Naive thymus-derived CD4-positive, alpha-beta T cell (primary cell): Measurements from ENCODE around the gene CCDC9B. TPM values are rescaled to one million over a fixed set of nuclear protein-coding genes. Genes with fewer than 3 reads are reported as not detected.

Experiments used
- ATAC-seq: fragments of 150-1000 bp; cut with Tn5 transposase; 2 replicates; pipeline ENCODE4 v1.10.0; 2021; ENCODE audit warnings: mild to moderate bottlenecking, moderate library complexity
- CTCF ChIA-PET: fragments of 350-600 bp; sonication (Branson Sonifier 250); formaldehyde crosslinking; loops from one replicate; lab custom pipeline; 2021; ENCODE audit warnings: antibody characterized with exemption; lab: Charles Lee
- POLR2A ChIA-PET: fragments of 350-600 bp; sonication (Branson Sonifier 250); formaldehyde crosslinking; loops from one replicate; lab custom pipeline; 2021; ENCODE audit warnings: antibody characterized with exemption, inconsistent platforms; lab: Charles Lee
- DNase-seq, 9 donors: peaks; one replicate each; pipeline versions ENCODE4 v3.0.0 to v3.0.0-alpha.2; 2020 to 2022; ENCODE audit warnings: mixed read lengths in 1 of 9
- H3K27ac ChIP-seq: one replicate; pipeline ENCODE4 v1.7.0; 2013; ENCODE audit warnings: mild to moderate bottlenecking, low read depth, low read length, moderate library complexity
- H3K27me3 ChIP-seq, 2 donors: one replicate each; pipeline ENCODE4 v1.7.0; 2013; ENCODE audit warnings: low read length in 2 of 2, mild to moderate bottlenecking in 2 of 2, moderate library complexity in 2 of 2; ENCODE audit not compliant: control insufficient read depth in 2 of 2, insufficient read depth in 2 of 2
- H3K36me3 ChIP-seq, 3 experiments: 1 replicate in 2 of 3; 2 replicates in 1 of 3; pipeline ENCODE4 v1.7.0; 2013; ENCODE audit warnings: low read length in 3 of 3, mild to moderate bottlenecking in 3 of 3, moderate library complexity in 1 of 3; ENCODE audit not compliant: insufficient read depth in 3 of 3, control insufficient read depth in 2 of 3
- H3K4me1 ChIP-seq, 2 donors: one replicate each; pipeline ENCODE4 v1.7.0; 2013; ENCODE audit warnings: low read length in 2 of 2, mild to moderate bottlenecking in 2 of 2, moderate library complexity in 1 of 2; ENCODE audit not compliant: control insufficient read depth in 2 of 2, insufficient read depth in 2 of 2
- H3K4me3 ChIP-seq: 2 replicates; pipeline ENCODE4 v1.7.0; 2013; ENCODE audit warnings: mild to moderate bottlenecking, low read length
- H3K9me3 ChIP-seq, 3 experiments: 1 replicate in 2 of 3; 2 replicates in 1 of 3; pipeline ENCODE4 v1.7.0; 2013; ENCODE audit warnings: low read length in 3 of 3; ENCODE audit not compliant: control insufficient read depth in 2 of 3
- H3K27ac Mint-ChIP-seq, 9 donors: one replicate each; pipeline ENCODE4 v1.8.0; 2020 to 2022; ENCODE audit warnings: mixed read lengths in 9 of 9, mild to moderate bottlenecking in 8 of 9, moderate library complexity in 5 of 9, inconsistent platforms in 2 of 9
- H3K27me3 Mint-ChIP-seq, 5 donors: one replicate each; pipeline ENCODE4 v1.8.0; 2021 to 2022; ENCODE audit warnings: mixed read lengths in 5 of 5, mild to moderate bottlenecking in 1 of 5
- H3K36me3 Mint-ChIP-seq, 5 donors: one replicate each; pipeline ENCODE4 v1.8.0; 2020 to 2022; ENCODE audit warnings: mixed read lengths in 5 of 5, mild to moderate bottlenecking in 3 of 5, inconsistent platforms in 1 of 5
- H3K4me1 Mint-ChIP-seq, 7 donors: one replicate each; pipeline ENCODE4 v1.8.0; 2020 to 2022; ENCODE audit warnings: mixed read lengths in 7 of 7, mild to moderate bottlenecking in 3 of 7, inconsistent platforms in 1 of 7
- H3K4me3 Mint-ChIP-seq, 10 donors: one replicate each; pipeline ENCODE4 v1.8.0; 2020 to 2022; ENCODE audit warnings: mild to moderate bottlenecking in 10 of 10, mixed read lengths in 10 of 10, moderate library complexity in 6 of 10, inconsistent platforms in 2 of 10
- H3K9me3 Mint-ChIP-seq, 11 donors: one replicate each; pipeline ENCODE4 v1.8.0; 2020 to 2022; ENCODE audit warnings: mixed read lengths in 11 of 11, mild to moderate bottlenecking in 4 of 11, inconsistent platforms in 1 of 11, moderate library complexity in 1 of 11
- intact Hi-C, 2 donors: fragments of 100-400 bp; cut with micrococcal nuclease; formaldehyde crosslinking; loops; one replicate each; pipeline ENCODE4 v1.15.1; 2023
- polyA plus RNA-seq, 2 donors: library from polyadenylated mRNA; unstranded; fragments of 300-500 nt; fragmentation: Illumina TruSeq; gene quantifications; one replicate each; pipeline ENCODE4 v1.2.3, GENCODE V29; 2021
- total RNA-seq, 6 experiments: library from RNA in 5 of 6; stranded (reverse) in 5 of 6; gene quantifications; 1 replicate in 5 of 6; 2 replicates in 1 of 6; pipeline ENCODE4 v1.2.3 and lab custom pipeline; 2021 to 2026

The CCDC9B gene
- total and polyA plus RNA-seq, 7 experiments from 2014 or later: 0.07 to 2.7 (median 1.4) TPM

DNA sequence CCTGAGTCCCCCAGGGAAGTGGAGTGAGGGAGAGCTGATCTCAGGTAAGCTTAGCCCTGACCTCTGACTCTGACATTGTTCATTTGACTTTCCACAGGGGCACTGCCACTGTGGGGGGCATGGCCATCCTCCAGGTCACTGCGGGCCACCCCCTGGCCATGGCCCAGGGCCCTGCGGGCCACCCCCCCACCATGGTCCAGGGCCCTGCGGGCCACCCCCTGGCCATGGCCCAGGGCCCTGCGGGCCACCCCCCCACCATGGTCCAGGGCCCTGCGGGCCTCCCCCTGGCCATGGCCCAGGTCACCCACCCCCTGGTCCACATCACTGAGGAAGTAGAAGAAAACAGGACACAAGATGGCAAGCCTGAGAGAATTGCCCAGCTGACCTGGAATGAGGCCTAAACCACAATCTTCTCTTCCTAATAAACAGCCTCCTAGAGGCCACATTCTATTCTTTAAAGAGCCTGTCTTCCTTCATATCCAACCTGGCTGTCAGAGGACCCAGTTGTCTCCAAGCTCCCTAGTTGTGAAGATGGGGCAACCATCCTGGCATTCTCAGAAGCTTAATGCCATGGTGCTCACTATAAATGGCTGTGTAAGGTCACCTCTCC is 15.3 kb upstream of the CCDC9B start:
- intact Hi-C loops: loop anchor here in 1 of 2 donors (5.0 kb wide), 1 partner anchor 49 kb away; the partner anchor contains the start of gene PLCB2
- peaks cover 7 to 12% (median 8%) of the 10 kb centered on the region in 7 donors for H3K4me1 Mint-ChIP-seq
- H3K9me3 Mint-ChIP-seq: peaks cover 0 to 2% (median 0%) of the 10 kb centered on the region in 11 donors
- H3K27ac ChIP-seq: no peak overlapping the region
- H3K27me3 Mint-ChIP-seq: peaks cover 0 to 36% (median 9%) of the 10 kb centered on the region in 5 donors
- no peaks in the 10 kb centered on the region for H3K27me3 ChIP-seq
- no peaks in the 10 kb centered on the region for H3K9me3 ChIP-seq
- H3K27ac Mint-ChIP-seq: no peak overlapping the region
- peaks cover 0 to 4% (median 0%) of the 10 kb centered on the region in 5 donors for H3K36me3 Mint-ChIP-seq
- no peaks in the 10 kb centered on the region for H3K36me3 ChIP-seq
- H3K4me3 Mint-ChIP-seq: no peak overlapping the region
- ChIA-PET CTCF (interaction anchor here (1.3 kb wide), 1 partner anchor 82 kb away, joined by 5 read pairs; no protein-coding TSS in a partner anchor), POLR2A (interaction anchor here (1.1 to 1.4 kb wide), 2 partner anchors 11 to 22 kb away, joined by 4 to 5 read pairs; no protein-coding TSS in a partner anchor)
- DNase-seq: no peak
- H3K4me1 ChIP-seq: peaks cover 0 to 12% of the 10 kb centered on the region in 2 donors
- H3K4me3 ChIP-seq: no peak overlapping the region
- ATAC-seq: no peak

DNA sequence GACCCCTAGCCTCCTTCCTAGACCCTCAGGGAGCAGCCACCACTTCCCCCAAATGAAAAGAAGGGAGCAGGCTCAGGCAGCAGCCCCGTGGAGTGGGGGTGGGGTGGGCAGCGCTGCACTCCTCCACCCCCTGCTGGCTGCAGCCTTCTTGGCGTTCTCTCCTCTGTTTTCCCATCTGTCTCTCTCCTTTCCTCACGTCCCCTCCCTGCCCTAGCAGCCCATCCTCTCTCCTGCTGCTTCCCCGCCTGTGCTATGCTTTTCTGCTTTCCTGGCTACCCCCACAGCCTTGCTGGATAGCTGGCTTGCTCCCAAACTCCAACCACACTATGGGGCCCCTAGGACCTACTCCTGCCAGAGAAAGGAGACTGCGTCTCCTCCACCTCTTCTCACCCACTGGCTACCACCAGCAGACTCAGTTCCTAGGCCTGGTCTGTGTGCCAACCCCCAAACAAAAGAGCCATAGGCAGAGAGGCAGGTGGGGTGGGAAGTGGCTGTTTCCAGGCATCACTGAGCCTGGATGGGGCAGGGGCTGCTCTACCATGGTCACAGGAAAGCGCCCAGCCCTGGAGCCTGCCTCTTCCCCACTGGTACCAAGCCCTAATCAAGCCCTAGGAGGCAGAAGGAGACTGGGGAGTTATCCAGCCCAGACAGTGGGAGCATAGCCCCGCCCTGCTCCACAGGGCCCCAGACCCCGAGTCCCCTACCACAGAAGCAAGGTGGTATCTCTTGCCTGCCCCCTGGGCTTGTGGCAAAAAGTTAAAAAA is 13.9 kb upstream of the CCDC9B start:
- Mint-ChIP-seq H3K36me3 (no peaks in the 10 kb centered on the region), H3K9me3 (peaks cover 0 to 2% (median 0%) of the 10 kb centered on the region in 11 donors), H3K4me1 (peaks cover 6 to 11% (median 8%) of the 10 kb centered on the region in 7 donors), H3K27ac (no peak overlapping the region), H3K4me3 (no peak overlapping the region), H3K27me3 (peaks cover 0 to 36% (median 9%) of the 10 kb centered on the region in 5 donors)
- peaks cover 0 to 12% of the 10 kb centered on the region in 2 donors for H3K4me1 ChIP-seq
- intact Hi-C loops: loop anchor here in 1 of 2 donors (5.0 kb wide), 1 partner anchor 47 kb away; the partner anchor contains the start of gene PLCB2
- ATAC-seq (no peak), DNase-seq (no peak)
- no peaks in the 10 kb centered on the region for H3K36me3 ChIP-seq
- ChIA-PET POLR2A (no interaction called here), CTCF (interaction anchor here (0.8 to 1.3 kb wide), 2 partner anchors 16 to 80 kb away, joined by 3 to 5 read pairs; no protein-coding TSS in a partner anchor)
- no peak overlapping the region for H3K4me3 ChIP-seq
- no peak overlapping the region for H3K27ac ChIP-seq
- no peaks in the 10 kb centered on the region for H3K9me3 ChIP-seq
- H3K27me3 ChIP-seq: no peaks in the 10 kb centered on the region

DNA sequence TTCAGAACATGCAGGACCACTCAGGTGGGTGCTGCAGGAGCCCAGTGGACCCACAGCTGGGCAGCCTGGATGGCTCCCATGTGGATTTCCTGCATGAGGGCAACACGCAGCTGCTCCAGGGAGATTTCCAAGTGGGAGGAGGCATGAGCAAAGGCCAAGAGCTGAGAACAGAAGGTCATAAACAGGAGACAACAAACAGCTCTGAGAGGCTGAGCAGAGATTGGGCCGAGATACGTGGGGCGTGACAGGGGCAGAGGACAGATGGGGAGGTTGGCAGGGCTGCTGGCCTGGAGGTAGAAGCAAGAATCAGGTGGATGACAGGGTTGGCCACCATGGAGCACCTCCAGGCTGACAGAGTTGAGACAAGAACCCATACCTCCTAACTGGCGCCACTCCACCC is 13.0 kb upstream of the CCDC9B start:
- Mint-ChIP-seq H3K36me3 (no peaks in the 10 kb centered on the region), H3K4me1 (peaks cover 0 to 10% (median 2%) of the 10 kb centered on the region in 7 donors), H3K4me3 (no peak overlapping the region), H3K27me3 (peaks cover 0 to 36% (median 9%) of the 10 kb centered on the region in 5 donors), H3K27ac (no peak overlapping the region), H3K9me3 (peaks cover 0 to 2% (median 0%) of the 10 kb centered on the region in 11 donors)
- DNase-seq (no peak), ATAC-seq (no peak)
- H3K4me1 ChIP-seq: peaks cover 0 to 7% of the 10 kb centered on the region in 2 donors
- H3K27ac ChIP-seq: no peak overlapping the region
- ChIA-PET POLR2A (interaction anchor here (1.1 kb wide), 1 partner anchor 10 kb away, joined by 5 read pairs; no protein-coding TSS in a partner anchor), CTCF (no interaction called here)
- no peak overlapping the region for H3K4me3 ChIP-seq
- no peaks in the 10 kb centered on the region for H3K36me3 ChIP-seq
- H3K9me3 ChIP-seq: no peaks in the 10 kb centered on the region
- intact Hi-C loops: no loop called here
- H3K27me3 ChIP-seq: no peaks in the 10 kb centered on the region

DNA sequence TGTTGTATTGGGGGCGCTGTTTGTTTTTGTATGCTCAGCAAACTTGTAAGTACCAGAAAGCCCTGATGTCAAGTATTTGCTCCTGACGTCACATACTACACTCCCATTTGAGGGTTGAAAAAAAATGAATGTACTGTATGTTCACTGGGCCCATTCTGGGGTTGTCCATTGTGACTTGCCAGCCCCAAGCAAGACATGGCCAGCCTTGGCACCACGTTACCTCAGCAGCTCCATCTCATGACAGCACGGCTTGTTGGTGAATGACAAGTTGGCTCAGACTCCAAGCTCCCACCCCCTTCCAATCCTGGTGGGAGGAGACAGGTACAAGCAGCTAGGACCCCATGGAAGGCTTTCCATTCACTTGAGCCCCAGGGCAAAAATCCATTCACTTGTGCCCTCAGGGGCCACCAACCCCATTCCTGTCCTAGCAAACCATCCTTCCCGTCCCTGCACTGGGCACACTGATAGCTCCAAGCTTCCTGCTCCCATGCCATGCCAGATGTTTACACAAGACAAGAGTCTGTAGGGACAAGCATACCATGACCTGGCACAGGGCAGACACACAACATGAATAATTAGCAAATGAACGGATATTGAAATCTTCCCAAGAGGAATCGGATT is 11.7 kb upstream of the CCDC9B start:
- H3K27me3 ChIP-seq: no peaks in the 10 kb centered on the region
- no peaks in the 10 kb centered on the region for H3K36me3 ChIP-seq
- H3K27me3 Mint-ChIP-seq: peaks cover 0 to 34% (median 9%) of the 10 kb centered on the region in 5 donors
- H3K27ac ChIP-seq: no peak overlapping the region
- H3K27ac Mint-ChIP-seq: no peak overlapping the region
- peaks cover 0 to 6% (median 0%) of the 10 kb centered on the region in 7 donors for H3K4me1 Mint-ChIP-seq
- no peak overlapping the region for H3K4me3 ChIP-seq
- no peaks in the 10 kb centered on the region for H3K36me3 Mint-ChIP-seq
- ATAC-seq (no peak), DNase-seq (no peak)
- POLR2A ChIA-PET: interaction anchor here (1.0 kb wide), 1 partner anchor 13 kb away, joined by 3 read pairs; no protein-coding TSS in a partner anchor
- H3K4me3 Mint-ChIP-seq: no peak overlapping the region
- CTCF ChIA-PET: interaction anchor here (0.6 to 1.7 kb wide), 3 partner anchors 15 to 308 kb away, joined by 3 to 4 read pairs (median 4); no protein-coding TSS in a partner anchor
- no peaks in the 10 kb centered on the region for H3K4me1 ChIP-seq
- intact Hi-C loops: no loop called here
- H3K9me3 ChIP-seq: no peaks in the 10 kb centered on the region
- peaks cover 0 to 2% (median 0%) of the 10 kb centered on the region in 11 donors for H3K9me3 Mint-ChIP-seq

DNA sequence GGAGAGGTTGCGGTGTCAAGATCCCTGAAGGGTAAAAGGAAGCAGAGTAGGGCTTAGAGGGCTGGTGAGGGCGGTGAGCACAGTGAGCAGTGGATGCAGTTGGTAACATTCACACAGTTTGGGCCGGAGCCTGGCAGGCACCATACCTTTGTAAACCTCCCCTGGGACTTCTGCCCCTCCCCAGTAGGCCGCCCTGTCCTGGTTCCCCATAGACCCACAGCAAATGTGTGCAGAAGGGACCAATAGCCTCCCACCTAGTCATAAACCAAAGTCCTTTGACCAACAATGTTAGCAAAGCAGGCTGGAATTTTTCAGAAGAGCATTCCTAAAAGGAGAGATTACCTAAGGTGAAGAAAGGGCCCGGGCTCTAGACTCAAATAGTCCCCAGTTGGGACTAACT is 8.4 kb upstream of the CCDC9B start:
- Histone ChIP-seq H3K27ac (no peak overlapping the region), H3K9me3 (no peaks in the 10 kb centered on the region), H3K36me3 (no peaks in the 10 kb centered on the region), H3K4me3 (no peak overlapping the region), H3K27me3 (no peaks in the 10 kb centered on the region), H3K4me1 (no peaks in the 10 kb centered on the region)
- Mint-ChIP-seq H3K27ac (no peak overlapping the region), H3K9me3 (peaks cover 0 to 1% (median 0%) of the 10 kb centered on the region in 11 donors), H3K4me3 (no peak overlapping the region), H3K36me3 (no peaks in the 10 kb centered on the region), H3K27me3 (peaks cover 0 to 17% (median 0%) of the 10 kb centered on the region in 5 donors), H3K4me1 (peaks cover 0 to 5% (median 0%) of the 10 kb centered on the region in 7 donors)
- intact Hi-C loops: no loop called here
- ATAC-seq (no peak), DNase-seq (no peak)
- CTCF ChIA-PET: interaction anchor here (2.0 kb wide), 1 partner anchor 11 kb away, joined by 6 read pairs; no protein-coding TSS in a partner anchor
- POLR2A ChIA-PET: no interaction called here

DNA sequence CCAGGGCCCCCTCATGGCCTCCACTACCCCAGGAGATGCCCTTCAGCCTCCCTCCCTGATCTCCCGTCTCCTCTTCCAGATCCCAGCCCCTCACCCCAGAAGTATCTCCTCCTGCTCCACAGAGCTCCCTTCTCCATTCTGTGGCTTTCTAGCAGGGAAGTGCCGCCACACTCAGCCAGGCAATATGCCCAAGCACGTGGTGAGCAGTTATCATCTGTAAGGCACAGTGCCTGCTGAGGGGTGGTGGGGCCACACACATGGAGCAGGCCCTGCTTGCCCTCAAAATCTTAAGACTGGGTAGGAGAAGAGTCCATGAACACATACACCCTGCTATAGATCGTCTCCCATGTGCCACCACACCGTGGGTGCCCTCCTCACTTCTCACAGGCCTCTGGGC is 7.7 kb upstream of the CCDC9B start:
- DNase-seq (no peak), ATAC-seq (no peak)
- Mint-ChIP-seq H3K9me3 (peaks cover 0 to 1% (median 0%) of the 10 kb centered on the region in 11 donors), H3K27me3 (peaks cover 0 to 11% (median 0%) of the 10 kb centered on the region in 5 donors), H3K36me3 (no peaks in the 10 kb centered on the region), H3K4me3 (no peak overlapping the region), H3K4me1 (peaks cover 0 to 6% (median 0%) of the 10 kb centered on the region in 7 donors), H3K27ac (no peak overlapping the region)
- POLR2A ChIA-PET: no interaction called here
- intact Hi-C loops: no loop called here
- Histone ChIP-seq H3K4me1 (no peaks in the 10 kb centered on the region), H3K27me3 (no peaks in the 10 kb centered on the region), H3K27ac (no peak overlapping the region), H3K4me3 (no peak overlapping the region), H3K9me3 (no peaks in the 10 kb centered on the region), H3K36me3 (no peaks in the 10 kb centered on the region)
- CTCF ChIA-PET: interaction anchor here (2.0 kb wide), 1 partner anchor 10 kb away, joined by 6 read pairs; no protein-coding TSS in a partner anchor
